HG02798 (cell line): ENCODE results near the gene PEX5L.
"Not testable (repeated sequence)": the region's sequence is repeated elsewhere in the genome, so short reads cannot be mapped to it uniquely, and the experiment has no call there.

Experiments used
- ATAC-seq: cut with Tn5 transposase; IDR thresholded peaks from one replicate; pipeline ENCODE4 v1.9.1; 2021; ENCODE audit warnings: mild to moderate bottlenecking; ENCODE audit not compliant: unreplicated experiment, poor library complexity

Gene PEX5L

GRCh38 chr3:180036671-180037455 is at the start of gene PEX5L:
Gene PEX5L, minus strand, starts transcription at chr3:180036937. Its CDS starts 338 bp downstream, at chr3:180036599.
- ATAC-seq, result peak; percentile 86

GRCh38 chr3:180085122-180085710 is 48.5 kb upstream of the PEX5L start:
- no peak for ATAC-seq

- no peak for ATAC-seq
These were observed 46.0 kb upstream of the PEX5L start for GRCh38 chr3:180082699-180083098.

GRCh38 chr3:180078592-180078991 is 41.9 kb upstream of the PEX5L start:
- no peak for ATAC-seq

- ATAC-seq, result no peak
These were observed 36.8 kb upstream of the PEX5L start for GRCh38 chr3:180073561-180073960.

- no peak for ATAC-seq
These were observed 36.0 kb upstream of the PEX5L start for GRCh38 chr3:180072786-180073185.

- ATAC-seq, result no peak
These were observed 34.2 kb upstream of the PEX5L start for GRCh38 chr3:180070925-180071324.

- ATAC-seq, result no peak
These were observed 31.3 kb upstream of the PEX5L start for GRCh38 chr3:180068023-180068422.

GRCh38 chr3:180066598-180066997 is 29.9 kb upstream of the PEX5L start:
- no peak for ATAC-seq

- ATAC-seq, result no peak
These were observed 27.0 kb upstream of the PEX5L start for GRCh38 chr3:180063783-180064182.

- no peak for ATAC-seq
These were observed 26.0 kb upstream of the PEX5L start for GRCh38 chr3:180062771-180063170.

GRCh38 chr3:180059356-180059755 is 22.6 kb upstream of the PEX5L start:
- ATAC-seq, result no peak

GRCh38 chr3:180058238-180058637 is 21.5 kb upstream of the PEX5L start:
- no peak for ATAC-seq

GRCh38 chr3:180055656-180056055 is 18.9 kb upstream of the PEX5L start:
- ATAC-seq, result not testable (repeated sequence)

- ATAC-seq, result no peak
These were observed 12.7 kb upstream of the PEX5L start for GRCh38 chr3:180049391-180049790.

GRCh38 chr3:180048840-180049239 is 12.1 kb upstream of the PEX5L start:
- ATAC-seq, result no peak

GRCh38 chr3:180048103-180048502 is 11.4 kb upstream of the PEX5L start:
- peak; percentile 86 for ATAC-seq

GRCh38 chr3:180040966-180041365 is 4.2 kb upstream of the PEX5L start:
- ATAC-seq, result no peak

GRCh38 chr3:180036092-180036670 is 556 bp downstream of the PEX5L start:
- ATAC-seq, result peak; percentile 53

GRCh38 chr3:180026997-180027396 is 9.7 kb downstream of the PEX5L start:
- ATAC-seq, result no peak

- ATAC-seq, result peak; percentile 57
These were observed 18.2 kb downstream of the PEX5L start for GRCh38 chr3:180018543-180018942.

GRCh38 chr3:180017846-180018245 is 18.9 kb downstream of the PEX5L start:
- no peak for ATAC-seq
